ENCODE data around the gene XYLT1. TPM values are rescaled to one million over a fixed set of nuclear protein-coding genes. Genes with fewer than 3 reads are reported as not detected.

Gene XYLT1
- total RNA-seq, 1 experiment from 2014 or later = 12.5 TPM

DNA sequence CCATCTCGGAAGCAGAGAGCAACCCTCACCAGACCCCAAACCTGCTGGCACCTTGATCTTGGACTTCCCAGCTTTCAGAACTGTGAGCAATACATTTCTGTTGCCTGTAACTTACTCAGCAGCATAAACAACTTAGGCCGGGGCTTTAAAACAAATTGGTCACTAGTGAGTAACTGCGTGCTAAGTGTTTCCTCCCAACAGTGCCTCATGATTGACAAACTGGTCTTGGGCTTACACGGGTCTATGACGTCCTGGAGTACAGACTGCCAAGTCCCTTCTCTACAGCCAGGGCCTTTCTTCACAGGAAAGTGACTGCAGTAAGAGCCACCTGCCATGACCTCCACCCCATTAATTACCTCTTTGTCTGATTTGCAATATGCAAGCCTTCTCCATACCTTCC lies 136.7 kb downstream of the XYLT1 start:
- POLR2A ChIA-PET = no interaction called here
- Mint-ChIP-seq H3K4me3 (ENCODE audit: unreplicated experiment) (no peak overlapping the region), H3K36me3 (ENCODE audit: insufficient read depth, unreplicated experiment) (no peaks in the 10 kb centered on the region), H3K27me3 (ENCODE audit: insufficient read depth, unreplicated experiment) (no peaks in the 10 kb centered on the region), H3K4me1 (ENCODE audit: low read depth, unreplicated experiment) (peaks cover 4% of the 10 kb centered on the region), H3K27ac (ENCODE audit: unreplicated experiment) (no peak overlapping the region), H3K9me3 (ENCODE audit: unreplicated experiment) (no peaks in the 10 kb centered on the region)
- intact Hi-C loops (cut with micrococcal nuclease; ENCODE audit: unreplicated experiment) = no loop called here
- no peak for TF ChIP-seq CTCF (IDR thresholded peaks at IDR 0.05; ENCODE audit: insufficient read depth in 1 of 2, low read depth in 1 of 2, low read length in 1 of 2, severe bottlenecking in 1 of 2, unreplicated experiment in 1 of 2)
- Histone ChIP-seq H3K4me1 (no peaks in the 10 kb centered on the region), H3K36me3 (ENCODE audit: control insufficient read depth, insufficient read depth, low read length) (no peaks in the 10 kb centered on the region), H3K4me3 (ENCODE audit: low read depth, low read length) (no peak overlapping the region), H3K27me3 (replicated peaks; ENCODE audit: control insufficient read depth, insufficient read depth, low read length) (no peaks in the 10 kb centered on the region), H3K9me3 (no peaks in the 10 kb centered on the region)
- no peak for DNase-seq
- BruUV-seq (replicated peaks) = no TSS peak
- CTCF ChIA-PET = no interaction called here

GRCh38 chr16:17333229-17333628 lies 137.5 kb downstream of the XYLT1 start:
- intact Hi-C loops (cut with micrococcal nuclease; ENCODE audit: unreplicated experiment) = no loop called here
- Mint-ChIP-seq H3K4me1 (ENCODE audit: low read depth, unreplicated experiment) (peaks cover 4% of the 10 kb centered on the region), H3K4me3 (ENCODE audit: unreplicated experiment) (no peak overlapping the region), H3K9me3 (ENCODE audit: unreplicated experiment) (no peaks in the 10 kb centered on the region), H3K36me3 (ENCODE audit: insufficient read depth, unreplicated experiment) (no peaks in the 10 kb centered on the region), H3K27ac (ENCODE audit: unreplicated experiment) (no peak overlapping the region), H3K27me3 (ENCODE audit: insufficient read depth, unreplicated experiment) (no peaks in the 10 kb centered on the region)
- Histone ChIP-seq H3K27me3 (replicated peaks; ENCODE audit: control insufficient read depth, insufficient read depth, low read length) (no peaks in the 10 kb centered on the region), H3K36me3 (ENCODE audit: control insufficient read depth, insufficient read depth, low read length) (no peaks in the 10 kb centered on the region), H3K4me1 (no peaks in the 10 kb centered on the region), H3K4me3 (ENCODE audit: low read depth, low read length) (no peak overlapping the region), H3K9me3 (no peaks in the 10 kb centered on the region)
- DNase-seq = no peak
- ChIA-PET CTCF (no interaction called here), POLR2A (no interaction called here)
- BruUV-seq (replicated peaks) = no TSS peak
- TF ChIP-seq CTCF (IDR thresholded peaks at IDR 0.05; ENCODE audit: insufficient read depth in 1 of 2, low read depth in 1 of 2, low read length in 1 of 2, severe bottlenecking in 1 of 2, unreplicated experiment in 1 of 2) = no peak

- H3K9me3 Mint-ChIP-seq (ENCODE audit: unreplicated experiment) = no peaks in the 10 kb centered on the region
- H3K4me1 ChIP-seq = no peaks in the 10 kb centered on the region
- TF ChIP-seq CTCF (IDR thresholded peaks at IDR 0.05; ENCODE audit: insufficient read depth in 1 of 2, low read depth in 1 of 2, low read length in 1 of 2, severe bottlenecking in 1 of 2, unreplicated experiment in 1 of 2) = no peak
- H3K4me1 Mint-ChIP-seq (ENCODE audit: low read depth, unreplicated experiment) = peaks cover 4% of the 10 kb centered on the region
- no peak overlapping the region for H3K4me3 ChIP-seq (ENCODE audit: low read depth, low read length)
- POLR2A ChIA-PET = no interaction called here
- H3K36me3 Mint-ChIP-seq (ENCODE audit: insufficient read depth, unreplicated experiment) = no peaks in the 10 kb centered on the region
- H3K9me3 ChIP-seq = no peaks in the 10 kb centered on the region
- intact Hi-C loops (cut with micrococcal nuclease; ENCODE audit: unreplicated experiment) = no loop called here
- DNase-seq = no peak
- no peaks in the 10 kb centered on the region for H3K36me3 ChIP-seq (ENCODE audit: control insufficient read depth, insufficient read depth, low read length)
- H3K27me3 ChIP-seq (replicated peaks; ENCODE audit: control insufficient read depth, insufficient read depth, low read length) = no peaks in the 10 kb centered on the region
- BruUV-seq (replicated peaks) = no TSS peak
- no peaks in the 10 kb centered on the region for H3K27me3 Mint-ChIP-seq (ENCODE audit: insufficient read depth, unreplicated experiment)
- no peak overlapping the region for H3K4me3 Mint-ChIP-seq (ENCODE audit: unreplicated experiment)
- CTCF ChIA-PET = no interaction called here
- H3K27ac Mint-ChIP-seq (ENCODE audit: unreplicated experiment) = no peak overlapping the region
These were observed 138.8 kb downstream of the XYLT1 start for GRCh38 chr16:17331991-17332390.
